Measurements from ENCODE around the gene CHST9. TPM values are rescaled to one million over a fixed set of nuclear protein-coding genes. Genes with fewer than 3 reads are reported as not detected.

Gene CHST9
- total and polyA plus RNA-seq, 2 donors (not counting 3 experiments of a cell fraction or from before 2014, with no cell fraction given), result not detected

DNA sequence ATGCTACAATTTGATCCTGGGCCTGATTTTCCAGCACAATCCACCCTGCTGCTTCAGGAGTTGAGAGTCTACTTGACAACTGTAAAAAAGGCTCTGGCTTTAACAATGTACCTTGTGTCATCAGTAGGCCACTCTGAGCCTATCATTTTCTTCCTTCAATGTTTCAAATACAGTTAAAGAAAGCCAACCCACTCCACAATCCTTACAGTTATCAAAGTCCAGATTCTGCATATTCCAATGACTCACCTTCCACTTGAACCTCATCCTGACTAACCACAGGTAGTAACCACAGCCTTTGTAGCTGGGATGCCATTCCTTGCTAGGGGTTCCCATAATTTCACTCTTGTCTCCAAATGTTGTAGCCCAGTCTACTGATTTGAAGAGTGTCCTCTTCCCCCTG, 284.1 kb downstream of the CHST9 start:
- Histone ChIP-seq H3K4me2 (ENCODE audit: insufficient read depth, low read length) (no peak overlapping the region), H3K79me2 (ENCODE audit: control insufficient read depth, insufficient read depth, low read length) (no peaks in the 10 kb centered on the region), H3K27me3 (ENCODE audit: control insufficient read depth in 2 of 2, insufficient read depth in 2 of 2, low read length in 2 of 2) (no peaks in the 10 kb centered on the region), H3K36me3 (ENCODE audit: control insufficient read depth in 2 of 2, extremely low read depth in 1 of 2, insufficient read depth in 2 of 2, low read length in 2 of 2) (no peaks in the 10 kb centered on the region), H2AFZ (ENCODE audit: low read depth, low read length) (no peak overlapping the region), H3K9ac (replicated peaks; ENCODE audit: extremely low read depth, insufficient read depth, low read length) (no peak overlapping the region), H3K4me1 (ENCODE audit: control insufficient read depth, extremely low read depth, insufficient read depth, low read length) (no peaks in the 10 kb centered on the region), H3K9me1 (replicated peaks; ENCODE audit: control insufficient read depth, extremely low read depth, insufficient read depth, low read length) (no peaks in the 10 kb centered on the region), H3K9me3 (replicated peaks; ENCODE audit: control insufficient read depth, insufficient read depth, low read length) (peaks cover 3% of the 10 kb centered on the region), H3K4me3 (replicated peaks in 1 of 3; ENCODE audit: insufficient read depth in 1 of 3, low read depth in 1 of 3, low read length in 3 of 3) (no peak overlapping the region), H4K20me1 (replicated peaks; ENCODE audit: control insufficient read depth, extremely low read depth, insufficient read depth, low read length) (no peaks in the 10 kb centered on the region), H3K27ac (ENCODE audit: insufficient read depth, low read depth, low read length) (no peak overlapping the region)
- POLR2A ChIA-PET, result no interaction called here
- dilution Hi-C loops (cut with MboI; ENCODE audit: extremely low pct_ligation_motif_present, low sequenced_read_pairs) (no loop called here), intact Hi-C loops (cut with micrococcal nuclease) (no loop called here)
- TF ChIP-seq POLR2AphosphoS5 (IDR thresholded peaks at IDR 0.05; ENCODE audit: insufficient read depth, low read depth, low read length) (no peak), FOS (IDR thresholded peaks at IDR 0.05; ENCODE audit: borderline replicate concordance, insufficient read depth, low read length) (no peak), GATA2 (IDR thresholded peaks at IDR 0.05; ENCODE audit: insufficient read depth, insufficient read length, low read depth, low read length) (no peak), MYC (IDR thresholded peaks at IDR 0.05; ENCODE audit: low read depth, low read length) (no peak), POLR2A (IDR thresholded peaks at IDR 0.05; ENCODE audit: low read depth, low read length) (no peak), EZH2 (IDR thresholded peaks at IDR 0.05; ENCODE audit: borderline replicate concordance, low read depth, low read length, severe bottlenecking) (no peak), JUN (IDR thresholded peaks at IDR 0.05; ENCODE audit: borderline replicate concordance, insufficient read depth, insufficient read length, low read depth) (no peak)
- TF ChIP-seq, protein P1, sequence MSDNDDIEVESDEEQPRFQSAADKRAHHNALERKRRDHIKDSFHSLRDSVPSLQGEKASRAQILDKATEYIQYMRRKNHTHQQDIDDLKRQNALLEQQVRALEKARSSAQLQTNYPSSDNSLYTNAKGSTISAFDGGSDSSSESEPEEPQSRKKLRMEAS (IDR thresholded peaks at IDR 0.05; ENCODE audit: insufficient read depth, insufficient read length), result no peak
- TF ChIP-seq, protein P2, sequence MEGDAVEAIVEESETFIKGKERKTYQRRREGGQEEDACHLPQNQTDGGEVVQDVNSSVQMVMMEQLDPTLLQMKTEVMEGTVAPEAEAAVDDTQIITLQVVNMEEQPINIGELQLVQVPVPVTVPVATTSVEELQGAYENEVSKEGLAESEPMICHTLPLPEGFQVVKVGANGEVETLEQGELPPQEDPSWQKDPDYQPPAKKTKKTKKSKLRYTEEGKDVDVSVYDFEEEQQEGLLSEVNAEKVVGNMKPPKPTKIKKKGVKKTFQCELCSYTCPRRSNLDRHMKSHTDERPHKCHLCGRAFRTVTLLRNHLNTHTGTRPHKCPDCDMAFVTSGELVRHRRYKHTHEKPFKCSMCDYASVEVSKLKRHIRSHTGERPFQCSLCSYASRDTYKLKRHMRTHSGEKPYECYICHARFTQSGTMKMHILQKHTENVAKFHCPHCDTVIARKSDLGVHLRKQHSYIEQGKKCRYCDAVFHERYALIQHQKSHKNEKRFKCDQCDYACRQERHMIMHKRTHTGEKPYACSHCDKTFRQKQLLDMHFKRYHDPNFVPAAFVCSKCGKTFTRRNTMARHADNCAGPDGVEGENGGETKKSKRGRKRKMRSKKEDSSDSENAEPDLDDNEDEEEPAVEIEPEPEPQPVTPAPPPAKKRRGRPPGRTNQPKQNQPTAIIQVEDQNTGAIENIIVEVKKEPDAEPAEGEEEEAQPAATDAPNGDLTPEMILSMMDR (IDR thresholded peaks at IDR 0.05; ENCODE audit: extremely low read depth in 1 of 2, insufficient read depth in 1 of 2, low read depth in 1 of 2, low read length in 2 of 2), result no peak
- BruUV-seq (replicated peaks), result no TSS peak
- no peak for DNase-seq (ENCODE audit: low read depth, low spot score)
- FAIRE-seq, result no peak
- CTCF ChIA-PET, result no interaction called here

Data from endothelial cell of umbilical vein (primary cell).